PC-3 (cell line): ENCODE results near the gene FAU.

Experiments
- CTCF ChIP-seq: fragments of 300-600 bp; sonication (generic); conservative IDR thresholded peaks from 2 replicates; pipeline ENCODE4 v1.5.1; 2017; ENCODE audit warnings: antibody characterized with exemption, low read depth, mild to moderate bottlenecking, low read length
- EZH2 ChIP-seq: fragments of 300-600 bp; sonication (generic); IDR thresholded peaks from one replicate; pipeline ENCODE4 v1.6.1; 2017; ENCODE audit warnings: antibody characterized with exemption, mild to moderate bottlenecking, low read length; ENCODE audit not compliant: unreplicated experiment
- EZH2phosphoT487 ChIP-seq: fragments of 300-600 bp; sonication (generic); IDR thresholded peaks from 2 replicates; pipeline ENCODE4 v1.6.1; 2018; ENCODE audit warnings: mild to moderate bottlenecking, antibody characterized with exemption, low read length, borderline replicate concordance

- TF ChIP-seq CTCF, result no peak
- TF ChIP-seq EZH2phosphoT487, result no peak
- no peak for TF ChIP-seq EZH2
These were observed 19.5 kb downstream of the FAU start for GRCh38 chr11:65102142-65103095.
